GM12801 (cell line): ENCODE measurements around the gene TSPAN5.

Experiments
- CTCF ChIP-seq: IDR thresholded peaks from one replicate; pipeline ENCODE4 v1.5.1; 2011; ENCODE audit warnings: control low read depth; ENCODE audit not compliant: insufficient read length; ENCODE audit errors: extremely low read depth

The TSPAN5 gene

GRCh38 chr4:98517218-98518021 lies 141.0 kb downstream of the TSPAN5 start:
- TF ChIP-seq CTCF, result no peak

GRCh38 chr4:98516441-98517217 lies 141.8 kb downstream of the TSPAN5 start:
- no peak for TF ChIP-seq CTCF

DNA sequence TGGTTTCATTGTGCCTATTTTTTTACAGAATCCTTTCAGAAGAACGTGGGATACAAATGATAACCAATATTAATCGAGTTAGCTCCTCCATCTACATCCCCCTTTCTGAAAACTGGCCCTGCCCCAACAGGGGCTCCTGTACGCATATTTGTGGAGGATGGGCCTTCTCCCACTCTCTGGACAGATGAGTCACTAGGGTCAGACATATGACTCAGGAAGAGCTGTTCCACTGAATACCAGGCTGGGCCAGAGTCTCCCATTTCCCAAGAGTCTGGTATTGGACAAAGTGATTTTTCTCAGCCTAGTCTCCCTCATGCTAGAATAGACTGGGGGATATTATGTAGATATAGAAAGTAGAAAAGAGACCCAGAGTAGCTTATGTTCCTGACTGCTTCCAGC lies 142.4 kb downstream of the TSPAN5 start:
- TF ChIP-seq CTCF, result no peak

DNA sequence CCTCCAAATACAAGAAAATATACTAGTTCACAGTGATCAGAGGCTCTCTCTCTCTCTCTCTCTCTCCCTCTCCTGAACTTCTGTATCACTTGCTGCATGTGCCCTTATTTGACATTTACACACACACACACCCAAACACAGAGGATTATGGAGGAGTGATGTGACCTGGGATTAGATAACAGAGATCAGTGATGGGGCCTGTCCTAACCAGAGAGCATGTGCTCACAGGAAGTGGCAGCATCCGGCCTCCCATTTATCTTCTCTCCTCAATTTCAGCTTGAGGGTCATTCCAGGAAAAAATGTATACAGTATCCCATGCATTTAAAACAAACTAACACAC lies 143.0 kb downstream of the TSPAN5 start:
- TF ChIP-seq CTCF, result no peak

- no peak for TF ChIP-seq CTCF
Observed at GRCh38 chr4:98514741-98515469, 143.5 kb downstream of the TSPAN5 start.

DNA sequence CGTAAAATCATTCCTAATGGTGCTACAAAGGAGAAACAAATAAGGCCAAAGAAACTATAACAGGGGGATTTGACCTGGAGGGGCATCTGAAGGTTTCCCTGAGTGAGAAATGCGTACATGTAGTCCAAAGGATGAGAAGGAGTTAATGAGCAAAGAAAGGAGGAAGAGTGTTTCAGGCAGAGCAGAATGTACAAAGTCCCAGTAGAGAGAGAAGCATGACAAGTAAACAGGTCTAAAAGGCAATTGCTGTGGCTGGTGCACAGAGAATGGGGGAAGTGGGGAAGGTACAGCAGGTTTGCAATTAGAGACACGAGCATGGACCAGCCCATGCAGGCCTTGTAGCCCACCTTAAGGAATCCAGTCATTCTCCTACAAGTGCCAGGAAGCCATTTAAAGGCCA lies 145.5 kb downstream of the TSPAN5 start:
- no peak for TF ChIP-seq CTCF
